ENCODE measurements around the gene KCNB1. TPM values are rescaled to one million over a fixed set of nuclear protein-coding genes. Genes with fewer than 3 reads are reported as not detected.

The KCNB1 gene
- total and polyA plus RNA-seq, 2 donors (not counting 1 experiment from before 2014, with no cell fraction given): 0.12 TPM; not detected in 1

DNA sequence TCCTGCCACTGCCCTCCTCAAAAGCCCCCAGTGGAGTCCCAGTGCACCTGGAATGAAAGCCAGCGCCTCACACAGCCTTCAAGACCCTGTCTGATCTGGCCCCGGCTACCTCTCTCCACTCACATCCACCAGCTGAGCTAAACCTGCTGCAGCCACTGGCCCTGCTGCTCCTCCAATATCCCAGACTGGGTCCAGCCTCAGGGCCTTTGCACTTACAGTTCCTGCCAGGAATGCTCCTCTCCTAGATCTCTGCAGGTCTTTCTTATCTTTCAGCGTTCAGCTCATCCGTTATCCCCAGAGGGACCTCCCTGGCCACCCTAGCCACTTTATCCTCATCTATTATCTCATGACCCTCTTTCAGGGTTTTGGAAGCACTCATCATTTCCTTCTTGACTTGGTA lies 68.8 kb downstream of the KCNB1 start:
- peaks cover 41% of the 10 kb centered on the region for H3K27me3 Mint-ChIP-seq
- no peak overlapping the region for H3K4me2 ChIP-seq (replicated peaks; ENCODE audit: low read depth, low read length, poor library complexity, severe bottlenecking)
- ChIA-PET CTCF (no interaction called here), POLR2A (no interaction called here)
- ATAC-seq (ENCODE audit: low read depth): no peak
- intact Hi-C loops (cut with micrococcal nuclease): no loop called here
- no peak overlapping the region for H3K4me3 Mint-ChIP-seq
- no peak overlapping the region for H2AFZ ChIP-seq (ENCODE audit: insufficient read depth, low read depth, low read length, poor library complexity, severe bottlenecking)
- no peaks in the 10 kb centered on the region for H3K4me1 Mint-ChIP-seq
- H3K9ac ChIP-seq (ENCODE audit: low read length): no peak overlapping the region
- DNase-seq: no peak
- no peak for TF ChIP-seq EZH2 (IDR thresholded peaks at IDR 0.05; ENCODE audit: borderline replicate concordance, insufficient read depth, low read depth, low read length, poor library complexity, severe bottlenecking)
- TF ChIP-seq, protein P1, sequence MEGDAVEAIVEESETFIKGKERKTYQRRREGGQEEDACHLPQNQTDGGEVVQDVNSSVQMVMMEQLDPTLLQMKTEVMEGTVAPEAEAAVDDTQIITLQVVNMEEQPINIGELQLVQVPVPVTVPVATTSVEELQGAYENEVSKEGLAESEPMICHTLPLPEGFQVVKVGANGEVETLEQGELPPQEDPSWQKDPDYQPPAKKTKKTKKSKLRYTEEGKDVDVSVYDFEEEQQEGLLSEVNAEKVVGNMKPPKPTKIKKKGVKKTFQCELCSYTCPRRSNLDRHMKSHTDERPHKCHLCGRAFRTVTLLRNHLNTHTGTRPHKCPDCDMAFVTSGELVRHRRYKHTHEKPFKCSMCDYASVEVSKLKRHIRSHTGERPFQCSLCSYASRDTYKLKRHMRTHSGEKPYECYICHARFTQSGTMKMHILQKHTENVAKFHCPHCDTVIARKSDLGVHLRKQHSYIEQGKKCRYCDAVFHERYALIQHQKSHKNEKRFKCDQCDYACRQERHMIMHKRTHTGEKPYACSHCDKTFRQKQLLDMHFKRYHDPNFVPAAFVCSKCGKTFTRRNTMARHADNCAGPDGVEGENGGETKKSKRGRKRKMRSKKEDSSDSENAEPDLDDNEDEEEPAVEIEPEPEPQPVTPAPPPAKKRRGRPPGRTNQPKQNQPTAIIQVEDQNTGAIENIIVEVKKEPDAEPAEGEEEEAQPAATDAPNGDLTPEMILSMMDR (IDR thresholded peaks at IDR 0.05): no peak
- no peaks in the 10 kb centered on the region for H3K79me2 ChIP-seq (ENCODE audit: control insufficient read depth, insufficient read depth, low read length)
- 90% methylated on average over 4 of the region's 4 CpGs for WGBS (ENCODE audit: insufficient coverage)
- H3K9me3 ChIP-seq (ENCODE audit: control extremely low read depth in 1 of 3, control insufficient read depth in 2 of 3, insufficient read depth in 1 of 3, low read length in 2 of 3): no peaks in the 10 kb centered on the region
- no peaks in the 10 kb centered on the region for H3K36me3 ChIP-seq (replicated peaks in 1 of 2; ENCODE audit: control extremely low read depth in 1 of 2, control insufficient read depth in 1 of 2, extremely low read depth in 1 of 2, insufficient read depth in 2 of 2, low read length in 1 of 2)
- no peak overlapping the region for H3K27ac ChIP-seq (ENCODE audit: low read length in 2 of 2)
- no peaks in the 10 kb centered on the region for H3K9me3 Mint-ChIP-seq (ENCODE audit: insufficient read depth)
- H3K27ac Mint-ChIP-seq: no peak overlapping the region
- H3K4me3 ChIP-seq (ENCODE audit: control extremely low read depth in 1 of 5, extremely low read depth in 1 of 5, insufficient read depth in 1 of 5, low read depth in 2 of 5, low read length in 4 of 5): no peak overlapping the region
- no peaks in the 10 kb centered on the region for H3K4me1 ChIP-seq (ENCODE audit: control insufficient read depth in 2 of 2, insufficient read depth in 2 of 2, low read length in 2 of 2)
- peaks cover 0 to 19% (median 0%) of the 10 kb centered on the region in 4 experiments for H3K27me3 ChIP-seq (replicated peaks in 1 of 4; ENCODE audit: control extremely low read depth in 1 of 4, control insufficient read depth in 3 of 4, insufficient read depth in 4 of 4, low read length in 3 of 4)
- H4K20me1 ChIP-seq (ENCODE audit: control insufficient read depth, insufficient read depth, low read length, poor library complexity, severe bottlenecking): no peaks in the 10 kb centered on the region

DNA sequence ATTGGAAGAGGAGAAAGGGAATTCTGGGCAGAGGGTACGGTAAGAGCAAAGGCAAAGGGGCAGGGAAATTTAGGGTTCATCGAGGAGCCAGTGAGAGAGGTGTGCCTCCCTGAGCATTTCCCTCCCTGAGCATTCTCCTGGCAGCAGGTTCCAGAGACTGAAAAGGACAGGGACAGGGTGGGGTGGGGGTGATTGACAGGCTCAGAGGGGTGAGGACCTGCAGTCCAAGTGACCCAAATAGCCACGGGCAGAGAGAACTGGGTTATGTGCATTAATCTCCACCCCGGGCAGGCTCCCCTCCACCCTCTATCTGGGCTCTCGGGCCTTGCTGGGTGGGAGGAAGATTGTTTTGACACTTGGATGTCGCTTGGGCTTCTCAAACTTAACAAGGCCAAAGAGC lies 69.5 kb downstream of the KCNB1 start:
- Histone ChIP-seq H4K20me1 (ENCODE audit: control insufficient read depth, insufficient read depth, low read length, poor library complexity, severe bottlenecking) (no peaks in the 10 kb centered on the region), H2AFZ (ENCODE audit: insufficient read depth, low read depth, low read length, poor library complexity, severe bottlenecking) (no peak overlapping the region), H3K36me3 (replicated peaks in 1 of 2; ENCODE audit: control extremely low read depth in 1 of 2, control insufficient read depth in 1 of 2, extremely low read depth in 1 of 2, insufficient read depth in 2 of 2, low read length in 1 of 2) (no peaks in the 10 kb centered on the region), H3K27me3 (replicated peaks in 1 of 4; ENCODE audit: control extremely low read depth in 1 of 4, control insufficient read depth in 3 of 4, insufficient read depth in 4 of 4, low read length in 3 of 4) (peaks cover 0 to 16% (median 0%) of the 10 kb centered on the region in 4 experiments), H3K9ac (ENCODE audit: low read length) (no peak overlapping the region), H3K9me3 (ENCODE audit: control extremely low read depth in 1 of 3, control insufficient read depth in 2 of 3, insufficient read depth in 1 of 3, low read length in 2 of 3) (no peaks in the 10 kb centered on the region), H3K4me1 (ENCODE audit: control insufficient read depth in 2 of 2, insufficient read depth in 2 of 2, low read length in 2 of 2) (no peaks in the 10 kb centered on the region), H3K27ac (ENCODE audit: low read length in 2 of 2) (no peak overlapping the region), H3K4me3 (ENCODE audit: control extremely low read depth in 1 of 5, extremely low read depth in 1 of 5, insufficient read depth in 1 of 5, low read depth in 2 of 5, low read length in 4 of 5) (no peak overlapping the region), H3K4me2 (replicated peaks; ENCODE audit: low read depth, low read length, poor library complexity, severe bottlenecking) (no peak overlapping the region), H3K79me2 (ENCODE audit: control insufficient read depth, insufficient read depth, low read length) (no peaks in the 10 kb centered on the region)
- no peak for TF ChIP-seq EZH2 (IDR thresholded peaks at IDR 0.05; ENCODE audit: borderline replicate concordance, insufficient read depth, low read depth, low read length, poor library complexity, severe bottlenecking)
- TF ChIP-seq, protein P1 (IDR thresholded peaks at IDR 0.05): no peak
- intact Hi-C loops (cut with micrococcal nuclease): no loop called here
- no peak for DNase-seq
- Mint-ChIP-seq H3K27ac (no peak overlapping the region), H3K9me3 (ENCODE audit: insufficient read depth) (no peaks in the 10 kb centered on the region), H3K27me3 (peaks cover 45% of the 10 kb centered on the region), H3K4me1 (no peaks in the 10 kb centered on the region), H3K4me3 (no peak overlapping the region)
- ChIA-PET CTCF (no interaction called here), POLR2A (no interaction called here)
- WGBS (ENCODE audit: insufficient coverage): 68% methylated on average over 2 of the region's 6 CpGs
- no peak for ATAC-seq (ENCODE audit: low read depth)

Data from B cell (primary cell).